B cell (primary cell): ENCODE data around the gene GGCX. TPM values are rescaled to one million over a fixed set of nuclear protein-coding genes. Genes with fewer than 3 reads are reported as not detected.

Experiments used
- ATAC-seq: fragments of 200-7000 bp; cut with Tn5 transposase; one replicate; pipeline ENCODE4 v1.10.0; 2021; ENCODE audit warnings: low read depth, mild to moderate bottlenecking, moderate number of reproducible peaks, moderate library complexity
- CTCF ChIA-PET: fragments of 350-600 bp; sonication (Branson Sonifier 250); formaldehyde crosslinking; loops from one replicate; lab custom pipeline; 2021; ENCODE audit warnings: antibody characterized with exemption, inconsistent platforms; lab: Charles Lee
- POLR2A ChIA-PET: fragments of 350-600 bp; sonication (Branson Sonifier 250); formaldehyde crosslinking; loops from one replicate; lab custom pipeline; 2021; ENCODE audit warnings: antibody characterized with exemption; lab: Charles Lee
- DNase-seq: peaks from one replicate; pipeline ENCODE4 v3.0.0; 2013
- H2AFZ ChIP-seq: 2 replicates; pipeline ENCODE4 v1.6.1; 2012; ENCODE audit warnings: mild to moderate bottlenecking, low read depth, low read length; ENCODE audit not compliant: insufficient read depth, poor library complexity, severe bottlenecking
- H3K27ac ChIP-seq, 2 donors: 1 replicate in 1 of 2; 2 replicates in 1 of 2; pipeline ENCODE4 v1.5.1; 2012 to 2013; ENCODE audit warnings: low read length in 2 of 2, mild to moderate bottlenecking in 2 of 2, moderate library complexity in 1 of 2
- H3K27me3 ChIP-seq, 4 experiments: fragments of 200-600 bp in 1 of 4; sonication (generic) in 1 of 4; replicated peaks in 1 of 4; 1 replicate in 2 of 4; 2 replicates in 2 of 4; pipeline versions ENCODE4 v1.6.1 to v1.7.0; 2013 to 2016; ENCODE audit warnings: low read length in 3 of 4, mild to moderate bottlenecking in 2 of 4, mixed read lengths in 1 of 4, moderate library complexity in 1 of 4; ENCODE audit not compliant: insufficient read depth in 4 of 4, control insufficient read depth in 3 of 4; ENCODE audit errors: control extremely low read depth in 1 of 4
- H3K36me3 ChIP-seq, 2 experiments: replicated peaks in 1 of 2; 1 replicate in 1 of 2; 2 replicates in 1 of 2; pipeline versions ENCODE4 v1.6.1 to v1.7.1; 2013; ENCODE audit warnings: low read length in 1 of 2; ENCODE audit not compliant: insufficient read depth in 2 of 2, control insufficient read depth in 1 of 2; ENCODE audit errors: control extremely low read depth in 1 of 2, extremely low read depth in 1 of 2
- H3K4me1 ChIP-seq, 2 donors: fragments of 200-600 bp in 1 of 2; sonication (generic) in 1 of 2; 1 replicate in 1 of 2; 2 replicates in 1 of 2; pipeline versions ENCODE4 v1.5.1 to v1.6.1; 2013 to 2017; ENCODE audit warnings: low read length in 2 of 2; ENCODE audit not compliant: control insufficient read depth in 2 of 2, insufficient read depth in 2 of 2
- H3K4me2 ChIP-seq: replicated peaks from 2 replicates; pipeline ENCODE3; 2012; ENCODE audit warnings: mild to moderate bottlenecking, low read depth, low read length; ENCODE audit not compliant: poor library complexity, severe bottlenecking
- H3K4me3 ChIP-seq, 5 experiments: fragments of 200-600 bp in 1 of 5; sonication (generic) in 1 of 5; 1 replicate in 3 of 5; 2 replicates in 2 of 5; pipeline versions ENCODE4 v1.5.1 to v1.7.0; 2011 to 2016; ENCODE audit warnings: low read length in 4 of 5, mild to moderate bottlenecking in 4 of 5, low read depth in 2 of 5, control low read depth in 1 of 5, moderate library complexity in 1 of 5; ENCODE audit not compliant: insufficient read depth in 1 of 5; ENCODE audit errors: control extremely low read depth in 1 of 5, extremely low read depth in 1 of 5
- H3K79me2 ChIP-seq: fragments of 200-600 bp; sonication (generic); one replicate; pipeline ENCODE4 v1.6.0; 2016; ENCODE audit warnings: low read length; ENCODE audit not compliant: control insufficient read depth, insufficient read depth
- H3K9ac ChIP-seq: fragments of 200-600 bp; sonication (generic); 2 replicates; pipeline ENCODE4 v1.6.1; 2017; ENCODE audit warnings: mild to moderate bottlenecking, low read length, moderate library complexity
- H3K9me3 ChIP-seq, 3 donors: one replicate each; pipeline versions ENCODE4 v1.6.1 to v1.7.1; 2013; ENCODE audit warnings: low read length in 2 of 3; ENCODE audit not compliant: control insufficient read depth in 2 of 3, insufficient read depth in 1 of 3; ENCODE audit errors: control extremely low read depth in 1 of 3
- H4K20me1 ChIP-seq: 2 replicates; pipeline ENCODE4 v1.6.0; 2012; ENCODE audit warnings: mild to moderate bottlenecking, low read length; ENCODE audit not compliant: insufficient read depth, control insufficient read depth, poor library complexity, severe bottlenecking
- H3K27ac Mint-ChIP-seq: one replicate; pipeline ENCODE4 v1.8.0; 2021; ENCODE audit warnings: mixed read lengths
- H3K27me3 Mint-ChIP-seq: one replicate; pipeline ENCODE4 v1.8.0; 2021; ENCODE audit warnings: mixed read lengths
- H3K4me1 Mint-ChIP-seq: one replicate; pipeline ENCODE4 v1.8.0; 2021; ENCODE audit warnings: mixed read lengths
- H3K4me3 Mint-ChIP-seq: one replicate; pipeline ENCODE4 v1.8.0; 2021; ENCODE audit warnings: mixed read lengths
- H3K9me3 Mint-ChIP-seq: one replicate; pipeline ENCODE4 v1.8.0; 2022; ENCODE audit warnings: mixed read lengths; ENCODE audit not compliant: insufficient read depth
- EZH2 ChIP-seq: IDR thresholded peaks from 2 replicates; pipeline ENCODE4 v1.6.1; 2012; ENCODE audit warnings: borderline replicate concordance, low read depth, mild to moderate bottlenecking, moderate library complexity, low read length; ENCODE audit not compliant: insufficient read depth, poor library complexity, severe bottlenecking
- WGBS: methylation state at CpG from one replicate; pipeline ENCODE4 v1.1.5; 2013; ENCODE audit warnings: missing lambda C conversion rate; ENCODE audit not compliant: insufficient coverage; 5-methylcytosine and 5-hydroxymethylcytosine counted together
- intact Hi-C: fragments of 100-400 bp; cut with micrococcal nuclease; formaldehyde crosslinking; loops from one replicate; pipeline ENCODE4 v1.10.0; 2022
- polyA plus RNA-seq: library from polyadenylated mRNA; depleted of rRNA; stranded (reverse); fragments of >200 nt; gene quantifications from 2 replicates; pipeline ENCODE4 v1.2.3, GENCODE V29; 2012
- total RNA-seq, 2 donors: library from RNA; stranded (reverse); fragments of 120-200 nt in 1 of 2; gene quantifications; 1 replicate in 1 of 2; 2 replicates in 1 of 2; pipeline versions ENCODE4 v1.2.3 to v1.2.4, GENCODE V29; 2013 to 2022
- TF ChIP-seq, protein P1 (sequence below): fragments of 200-600 bp; IDR thresholded peaks from one replicate; pipeline ENCODE4 v1.8.0; 2022; ENCODE audit warnings: antibody characterized with exemption, mild to moderate bottlenecking

GGCX gene
- total and polyA plus RNA-seq, 2 donors (not counting 1 experiment from before 2014, with no cell fraction given), result 23.5 to 36.8 TPM

DNA sequence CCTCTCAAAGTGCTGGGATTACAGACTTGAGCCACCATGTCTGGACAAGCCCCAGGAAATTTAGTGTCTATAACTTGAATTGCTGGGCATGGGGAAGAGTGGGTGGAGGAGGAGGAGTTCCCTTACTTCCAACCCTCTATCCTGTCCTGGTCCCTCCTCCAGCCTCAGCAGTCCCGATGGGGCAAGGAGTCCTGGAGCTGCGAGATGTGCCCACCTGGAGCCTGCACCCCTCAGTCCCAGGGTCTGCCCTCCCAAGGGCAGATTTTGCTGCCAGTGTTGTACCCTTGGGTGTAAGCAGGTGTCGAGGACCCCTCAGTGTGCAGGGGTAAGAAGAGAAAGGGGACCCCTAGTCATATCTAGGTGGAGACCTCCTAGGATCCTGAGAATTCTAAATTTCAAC lies 18.9 kb upstream of the GGCX start:
- Mint-ChIP-seq H3K9me3 (no peaks in the 10 kb centered on the region), H3K27me3 (no peaks in the 10 kb centered on the region), H3K4me1 (peaks cover 52% of the 10 kb centered on the region), H3K4me3 (peak overlapping the region; percentile 10), H3K27ac (no peak overlapping the region)
- TF ChIP-seq, protein P1, sequence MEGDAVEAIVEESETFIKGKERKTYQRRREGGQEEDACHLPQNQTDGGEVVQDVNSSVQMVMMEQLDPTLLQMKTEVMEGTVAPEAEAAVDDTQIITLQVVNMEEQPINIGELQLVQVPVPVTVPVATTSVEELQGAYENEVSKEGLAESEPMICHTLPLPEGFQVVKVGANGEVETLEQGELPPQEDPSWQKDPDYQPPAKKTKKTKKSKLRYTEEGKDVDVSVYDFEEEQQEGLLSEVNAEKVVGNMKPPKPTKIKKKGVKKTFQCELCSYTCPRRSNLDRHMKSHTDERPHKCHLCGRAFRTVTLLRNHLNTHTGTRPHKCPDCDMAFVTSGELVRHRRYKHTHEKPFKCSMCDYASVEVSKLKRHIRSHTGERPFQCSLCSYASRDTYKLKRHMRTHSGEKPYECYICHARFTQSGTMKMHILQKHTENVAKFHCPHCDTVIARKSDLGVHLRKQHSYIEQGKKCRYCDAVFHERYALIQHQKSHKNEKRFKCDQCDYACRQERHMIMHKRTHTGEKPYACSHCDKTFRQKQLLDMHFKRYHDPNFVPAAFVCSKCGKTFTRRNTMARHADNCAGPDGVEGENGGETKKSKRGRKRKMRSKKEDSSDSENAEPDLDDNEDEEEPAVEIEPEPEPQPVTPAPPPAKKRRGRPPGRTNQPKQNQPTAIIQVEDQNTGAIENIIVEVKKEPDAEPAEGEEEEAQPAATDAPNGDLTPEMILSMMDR, result no peak
- TF ChIP-seq EZH2, result no peak
- H3K4me1 ChIP-seq, result peaks cover 29 to 52% of the 10 kb centered on the region in 2 donors
- no peak overlapping the region for H3K9ac ChIP-seq
- H3K36me3 ChIP-seq, result peaks cover 0 to 23% of the 10 kb centered on the region in 2 experiments
- no peak overlapping the region for H3K27ac ChIP-seq
- POLR2A ChIA-PET, result no interaction called here
- peaks cover 44% of the 10 kb centered on the region for H3K79me2 ChIP-seq
- H4K20me1 ChIP-seq, result peaks cover 7% of the 10 kb centered on the region
- H3K9me3 ChIP-seq, result no peaks in the 10 kb centered on the region
- intact Hi-C loops, result no loop called here
- DNase-seq (no peak), ATAC-seq (no peak)
- peak overlapping the region; percentile 96 for H3K4me2 ChIP-seq
- CTCF ChIA-PET, result no interaction called here
- WGBS, result 87% methylated on average over 3 of the region's 3 CpGs
- no peak overlapping the region for H3K4me3 ChIP-seq
- H2AFZ ChIP-seq, result no peak overlapping the region
- no peaks in the 10 kb centered on the region for H3K27me3 ChIP-seq

DNA sequence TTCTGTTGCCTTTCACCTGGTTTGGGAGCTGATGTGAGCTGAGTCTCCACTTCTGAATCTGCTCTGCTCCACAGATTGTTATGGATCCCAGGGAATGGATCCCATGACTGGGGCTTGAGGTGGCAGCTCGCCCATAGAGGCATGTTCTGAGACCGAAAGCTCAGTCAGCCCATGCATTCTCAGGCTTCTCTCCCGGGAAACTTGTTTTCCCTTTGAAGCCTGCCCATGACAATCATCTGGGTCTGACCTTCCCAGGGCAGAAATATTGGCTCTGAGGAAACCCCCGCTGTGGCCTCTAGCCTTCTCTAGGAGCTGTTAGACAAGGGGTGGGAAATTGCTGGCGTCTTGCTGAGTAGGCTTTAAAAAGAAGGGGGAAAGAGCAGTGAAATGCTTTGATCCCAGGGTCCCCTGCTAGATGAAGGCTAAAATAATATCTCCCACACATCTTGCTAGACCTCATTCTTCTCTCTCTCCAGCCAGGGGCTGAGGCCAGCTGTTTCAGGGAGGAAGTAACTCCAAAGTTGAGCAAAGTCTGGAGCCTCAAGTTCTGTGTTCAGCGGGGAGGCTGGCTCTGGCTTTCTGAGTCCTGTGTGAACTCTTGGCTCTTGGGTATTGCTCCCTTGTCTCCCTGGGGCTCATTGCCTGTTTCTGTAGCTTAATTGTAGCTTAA lies 18.1 kb upstream of the GGCX start:
- TF ChIP-seq, protein P1, result no peak
- no peak for TF ChIP-seq EZH2
- Mint-ChIP-seq H3K27ac (peak overlapping the region; percentile 96), H3K9me3 (no peaks in the 10 kb centered on the region), H3K4me3 (peak overlapping the region; percentile 93), H3K27me3 (no peaks in the 10 kb centered on the region), H3K4me1 (peaks cover 45% of the 10 kb centered on the region)
- ATAC-seq (no peak), DNase-seq (no peak)
- Histone ChIP-seq H3K9me3 (no peaks in the 10 kb centered on the region), H2AFZ (no peak overlapping the region), H3K79me2 (peaks cover 37% of the 10 kb centered on the region), H3K27ac (peak overlapping the region in 1 of 2 donors; percentile 87), H3K27me3 (no peaks in the 10 kb centered on the region), H3K4me3 (peak overlapping the region in 4 of 5 experiments; percentile 50 to 97 (median 70)), H4K20me1 (peaks cover 7% of the 10 kb centered on the region), H3K4me1 (peaks cover 23 to 44% of the 10 kb centered on the region in 2 donors), H3K4me2 (peak overlapping the region; percentile 96), H3K36me3 (peaks cover 0 to 23% of the 10 kb centered on the region in 2 experiments), H3K9ac (peak overlapping the region; percentile 91)
- intact Hi-C loops, result no loop called here
- 58% methylated on average over 5 of the region's 6 CpGs for WGBS
- CTCF ChIA-PET, result interaction anchor here (1.4 to 1.5 kb wide), 2 partner anchors 8 to 58 kb away, joined by 3 to 5 read pairs; no protein-coding TSS in a partner anchor
- POLR2A ChIA-PET, result interaction anchor here (0.7 to 1.2 kb wide), 3 partner anchors 16 to 434 kb away, joined by 4 to 5 read pairs (median 4); partner anchors contain the start of genes MAT2A and RNF181
